Right lobe of liver (tissue), 6 donors: ENCODE measurements around the gene TPM1. TPM values are rescaled to one million over a fixed set of nuclear protein-coding genes. Genes with fewer than 3 reads are reported as not detected.

Experiments used
- ATAC-seq, 4 donors: fragments of 200-7000 bp; cut with Tn5 transposase; one replicate each; pipeline ENCODE4 v1.9.1; 2020; ENCODE audit warnings: mild to moderate bottlenecking in 4 of 4, moderate library complexity in 4 of 4
- DNase-seq, 3 donors: peaks; one replicate each; pipeline ENCODE4 v3.0.0-alpha.2; 2020
- H3K27ac ChIP-seq, 3 donors: fragments of 200-600 bp; one replicate each; pipeline ENCODE4 v1.8.0; 2022
- H3K27me3 ChIP-seq, 2 donors: fragments of 200-600 bp; one replicate each; pipeline ENCODE4 v1.8.0; 2022
- H3K36me3 ChIP-seq, 4 donors: fragments of 200-600 bp; sonication (generic) in 1 of 4; one replicate each; pipeline versions ENCODE4 v1.5.1 to v1.8.0; 2017 to 2022; ENCODE audit warnings: control low read depth in 1 of 4
- H3K4me1 ChIP-seq, 4 donors: fragments of 200-600 bp; sonication (generic) in 1 of 4; one replicate each; pipeline versions ENCODE4 v1.5.1 to v1.8.0; 2017 to 2022; ENCODE audit warnings: control low read depth in 1 of 4
- H3K4me3 ChIP-seq, 3 donors: fragments of 200-600 bp; one replicate each; pipeline ENCODE4 v1.8.0; 2022
- H3K9me3 ChIP-seq, 4 donors: fragments of 200-600 bp; sonication (generic) in 1 of 4; one replicate each; pipeline versions ENCODE4 v1.5.1 to v1.8.0; 2017 to 2022; ENCODE audit warnings: control low read depth in 1 of 4
- CTCF ChIP-seq, 4 donors: fragments of 200-600 bp in 3 of 4; fragments of 450-650 bp in 1 of 4; IDR thresholded peaks; one replicate each; pipeline versions ENCODE4 v1.5.1 to v1.8.0; 2016 to 2022; ENCODE audit warnings: antibody characterized with exemption in 4 of 4, mild to moderate bottlenecking in 2 of 4
- POLR2A ChIP-seq: fragments of 450-650 bp; IDR thresholded peaks from one replicate; pipeline ENCODE4 v1.6.1; 2017; ENCODE audit warnings: antibody characterized with exemption, mild to moderate bottlenecking
- WGBS: methylation state at CpG from one replicate; pipeline ENCODE4 v1.1.6; 2018; ENCODE audit warnings: low coverage, low lambda C conversion rate; ENCODE audit not compliant: insufficient coverage; ENCODE audit errors: missing lambda C conversion rate; 5-methylcytosine and 5-hydroxymethylcytosine counted together
- intact Hi-C, 2 donors: fragments of 100-400 bp; cut with DNase I; formaldehyde crosslinking; loops; one replicate each; pipeline versions ENCODE4 v1.11.2 to v1.14.1; 2022
- total RNA-seq, 6 experiments: library from RNA; depleted of rRNA in 2 of 6; stranded (reverse); fragments of >200 nt in 2 of 6; fragmentation: NEBNext Ultra II Directional in 3 of 6; extraction: Animal tissue kit (Norgen Biotek cat#: 25700) in 3 of 6; gene quantifications; one replicate each; pipeline versions ENCODE4 v1.1.0 to v1.2.4, GENCODE V29; 2016 to 2023
- donor health status: DM: no; HTN: yes; CAD: no.
- donor health status: DM: no; HTN: no; CAD: no.
- donor health status: DM: no; HTN: no; CAD: no.
- donor health status: DM: no; HTN: yes; CAD: no.
- donor health status: DM: no; HTN: yes; CAD: no.

Gene TPM1
- total RNA-seq, 6 experiments from 2014 or later, result 44.3 to 180 (median 91.6) TPM

DNA sequence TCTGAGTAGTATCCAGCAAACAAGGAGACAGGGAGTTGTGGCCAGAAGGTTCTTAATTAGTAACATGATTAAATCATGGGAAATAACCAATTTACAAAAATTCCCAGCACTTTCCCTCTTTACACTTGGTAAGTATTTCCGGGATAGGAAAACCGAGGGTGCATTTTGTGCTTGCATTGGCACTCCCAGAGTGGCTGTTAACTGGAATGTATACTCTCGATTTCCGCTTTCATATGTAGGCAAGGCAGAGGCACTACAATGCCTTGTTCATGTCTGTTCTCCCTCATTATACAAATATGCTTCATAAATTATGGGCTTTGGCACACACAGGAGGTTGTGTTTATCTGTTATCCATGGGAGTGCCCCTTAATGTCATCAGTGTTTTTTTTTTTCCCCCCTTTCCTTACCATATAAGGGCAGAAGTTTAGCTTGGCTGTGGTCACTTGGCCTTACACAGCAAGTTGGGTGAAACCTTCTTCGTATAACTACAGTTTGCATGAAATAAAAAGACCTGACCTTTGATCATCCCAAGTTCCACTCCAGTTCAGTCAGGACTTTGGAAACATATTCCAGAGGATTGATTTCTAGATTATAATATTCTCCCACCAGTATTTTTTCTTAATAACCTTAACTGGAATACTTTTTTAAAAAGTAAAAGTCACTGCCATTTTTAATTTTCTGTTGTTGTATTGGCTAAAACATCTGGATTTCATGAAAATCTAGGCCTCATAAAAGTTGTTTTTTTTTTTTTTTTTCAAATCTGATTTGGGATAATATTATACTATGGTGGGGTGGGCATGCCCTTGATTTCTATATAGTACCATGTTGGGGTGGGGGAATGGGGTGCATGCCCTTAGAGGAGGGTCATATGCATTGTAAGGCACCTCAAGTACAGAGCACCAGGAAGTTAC is 8.9 kb downstream of the TPM1 start:
- H3K9me3 ChIP-seq, result no peaks in the 10 kb centered on the region
- DNase-seq, result no peak
- H3K4me3 ChIP-seq, result no peak overlapping the region
- peak; percentile 0 to 12 (median 6) for ATAC-seq
- 34% methylated on average over 5 of the region's 5 CpGs for WGBS
- H3K27me3 ChIP-seq, result no peaks in the 10 kb centered on the region
- no peaks in the 10 kb centered on the region for H3K36me3 ChIP-seq
- H3K4me1 ChIP-seq, result peaks cover 0 to 66% (median 30%) of the 10 kb centered on the region in 4 donors
- peak overlapping the region; percentile 94 to 98 (median 97) for H3K27ac ChIP-seq
- TF ChIP-seq POLR2A (no peak), CTCF (IDR thresholded peaks at IDR 0.05) (no peak)
- intact Hi-C loops, result no loop called here

- Histone ChIP-seq H3K36me3 (peaks cover 0 to 4% (median 2%) of the 10 kb centered on the region in 4 donors), H3K27me3 (no peaks in the 10 kb centered on the region), H3K9me3 (no peaks in the 10 kb centered on the region), H3K27ac (peak overlapping the region; percentile 94 to 98 (median 97)), H3K4me3 (no peak overlapping the region), H3K4me1 (peaks cover 0 to 66% (median 30%) of the 10 kb centered on the region in 4 donors)
- ATAC-seq (no peak), DNase-seq (no peak)
- TF ChIP-seq CTCF (IDR thresholded peaks at IDR 0.05), result no peak
- no peak for TF ChIP-seq POLR2A
- 42% methylated on average over 5 of the region's 10 CpGs for WGBS
- intact Hi-C loops, result no loop called here
These were observed 9.7 kb downstream of the TPM1 start for GRCh38 chr15:63052077-63052841.

- ATAC-seq (peak in 3 of 4 donors; percentile 1 to 13 (median 11)), DNase-seq (no peak)
- no peaks in the 10 kb centered on the region for H3K27me3 ChIP-seq
- H3K9me3 ChIP-seq, result no peaks in the 10 kb centered on the region
- peak overlapping the region; percentile 86 to 98 (median 94) for H3K27ac ChIP-seq
- intact Hi-C loops, result no loop called here
- peak; percentile 4 for TF ChIP-seq POLR2A
- no peak for TF ChIP-seq CTCF (IDR thresholded peaks at IDR 0.05)
- 35% methylated on average over 5 of the region's 7 CpGs for WGBS
- no peak overlapping the region for H3K4me3 ChIP-seq
- peaks cover 0 to 13% (median 7%) of the 10 kb centered on the region in 4 donors for H3K36me3 ChIP-seq
- H3K4me1 ChIP-seq, result peaks cover 0 to 60% (median 30%) of the 10 kb centered on the region in 4 donors
These were observed 10.6 kb downstream of the TPM1 start for GRCh38 chr15:63052961-63053698.

DNA sequence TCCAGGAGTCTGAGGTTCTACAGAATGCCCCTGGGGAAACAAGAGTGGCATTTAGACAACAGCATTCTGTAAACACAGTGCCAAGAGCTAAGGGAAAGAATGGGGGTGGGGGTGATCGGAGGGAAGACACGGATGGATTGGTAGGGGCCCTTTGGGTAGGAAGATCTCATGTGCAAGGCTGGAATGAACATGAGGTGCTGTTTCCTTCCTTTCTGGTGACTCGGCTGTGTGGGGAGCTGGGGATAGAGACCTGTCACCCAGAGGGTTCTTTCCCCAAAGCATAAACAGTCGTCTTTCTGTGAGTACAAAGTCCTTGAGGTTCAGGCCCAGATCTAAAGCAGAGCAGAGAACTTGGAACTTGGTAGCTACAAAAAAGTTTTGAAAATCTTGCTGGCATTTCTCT is 11.7 kb downstream of the TPM1 start:
- peak overlapping the region; percentile 86 to 98 (median 94) for H3K27ac ChIP-seq
- peaks cover 0 to 60% (median 30%) of the 10 kb centered on the region in 4 donors for H3K4me1 ChIP-seq
- peak; percentile 55 to 80 (median 69) for ATAC-seq
- no peak overlapping the region for H3K4me3 ChIP-seq
- H3K27me3 ChIP-seq, result no peaks in the 10 kb centered on the region
- 22% methylated on average over 4 of the region's 4 CpGs for WGBS
- intact Hi-C loops, result no loop called here
- H3K36me3 ChIP-seq, result peaks cover 1 to 24% (median 15%) of the 10 kb centered on the region in 4 donors
- no peak for TF ChIP-seq CTCF (IDR thresholded peaks at IDR 0.05)
- TF ChIP-seq POLR2A, result peak; percentile 20
- no peak for DNase-seq
- no peaks in the 10 kb centered on the region for H3K9me3 ChIP-seq
